Bronchial epithelial cell (primary cell): ENCODE data around the gene SLC22A9. TPM values are rescaled to one million over a fixed set of nuclear protein-coding genes. Genes with fewer than 3 reads are reported as not detected.

Source experiments
- DNase-seq: peaks from one replicate; pipeline ENCODE4 v3.0.0-alpha.2; 2010; ENCODE audit warnings: low read depth
- FAIRE-seq: peaks from 2 replicates; lab custom pipeline; 2011; peaks lifted over from hg19 to GRCh38; lab: Jason Lieb, UNC
- H3K27me3 ChIP-seq: 2 replicates; pipeline ENCODE4 v1.5.1; 2011; ENCODE audit warnings: low read length; ENCODE audit not compliant: control insufficient read depth, insufficient read depth
- H3K36me3 ChIP-seq: 2 replicates; pipeline ENCODE4 v1.5.1; 2011; ENCODE audit warnings: low read length; ENCODE audit not compliant: control insufficient read depth, insufficient read depth
- H3K4me3 ChIP-seq: 2 replicates; pipeline ENCODE4 v1.5.1; 2011; ENCODE audit warnings: mild to moderate bottlenecking, low read depth, low read length, control low read depth
- total RNA-seq: library from RNA; depleted of rRNA; stranded (reverse); fragments of >200 nt; gene quantifications from 2 replicates; pipeline ENCODE4 v1.2.1, GENCODE V29; 2014
- TF ChIP-seq, protein P1 (sequence below): IDR thresholded peaks from 2 replicates; pipeline ENCODE4 v1.5.1; 2011; ENCODE audit warnings: mild to moderate bottlenecking, moderate library complexity, low read length, control low read depth, inconsistent platforms; ENCODE audit not compliant: insufficient read depth, severe bottlenecking

Gene SLC22A9
- total RNA-seq, 1 donor from 2014 or later = not detected

DNA sequence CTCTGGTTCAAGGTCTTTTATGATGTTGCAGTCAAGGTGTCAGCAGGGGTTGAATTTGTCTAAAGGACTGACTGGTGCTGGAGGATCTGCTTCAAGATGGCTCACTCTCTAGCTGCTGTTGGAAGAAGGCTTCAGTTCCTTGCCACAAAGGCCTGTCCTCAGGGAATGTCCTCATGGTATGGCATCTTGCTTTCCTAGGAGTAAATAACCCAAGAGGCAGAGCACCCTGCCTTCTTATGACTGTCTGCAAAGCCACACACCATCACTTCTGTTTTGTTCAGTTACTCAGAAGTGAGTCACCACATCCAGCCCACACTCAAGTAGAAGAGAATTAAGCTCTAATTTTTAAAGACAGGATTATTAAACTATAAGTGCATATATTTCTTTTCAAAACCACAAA, 76.1 kb downstream of the SLC22A9 start:
- no peaks in the 10 kb centered on the region for H3K36me3 ChIP-seq
- DNase-seq = peak; percentile 63
- H3K4me3 ChIP-seq = no peak overlapping the region
- no peaks in the 10 kb centered on the region for H3K27me3 ChIP-seq
- peak; percentile 55 for FAIRE-seq
- TF ChIP-seq, protein P1, sequence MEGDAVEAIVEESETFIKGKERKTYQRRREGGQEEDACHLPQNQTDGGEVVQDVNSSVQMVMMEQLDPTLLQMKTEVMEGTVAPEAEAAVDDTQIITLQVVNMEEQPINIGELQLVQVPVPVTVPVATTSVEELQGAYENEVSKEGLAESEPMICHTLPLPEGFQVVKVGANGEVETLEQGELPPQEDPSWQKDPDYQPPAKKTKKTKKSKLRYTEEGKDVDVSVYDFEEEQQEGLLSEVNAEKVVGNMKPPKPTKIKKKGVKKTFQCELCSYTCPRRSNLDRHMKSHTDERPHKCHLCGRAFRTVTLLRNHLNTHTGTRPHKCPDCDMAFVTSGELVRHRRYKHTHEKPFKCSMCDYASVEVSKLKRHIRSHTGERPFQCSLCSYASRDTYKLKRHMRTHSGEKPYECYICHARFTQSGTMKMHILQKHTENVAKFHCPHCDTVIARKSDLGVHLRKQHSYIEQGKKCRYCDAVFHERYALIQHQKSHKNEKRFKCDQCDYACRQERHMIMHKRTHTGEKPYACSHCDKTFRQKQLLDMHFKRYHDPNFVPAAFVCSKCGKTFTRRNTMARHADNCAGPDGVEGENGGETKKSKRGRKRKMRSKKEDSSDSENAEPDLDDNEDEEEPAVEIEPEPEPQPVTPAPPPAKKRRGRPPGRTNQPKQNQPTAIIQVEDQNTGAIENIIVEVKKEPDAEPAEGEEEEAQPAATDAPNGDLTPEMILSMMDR = no peak

DNA sequence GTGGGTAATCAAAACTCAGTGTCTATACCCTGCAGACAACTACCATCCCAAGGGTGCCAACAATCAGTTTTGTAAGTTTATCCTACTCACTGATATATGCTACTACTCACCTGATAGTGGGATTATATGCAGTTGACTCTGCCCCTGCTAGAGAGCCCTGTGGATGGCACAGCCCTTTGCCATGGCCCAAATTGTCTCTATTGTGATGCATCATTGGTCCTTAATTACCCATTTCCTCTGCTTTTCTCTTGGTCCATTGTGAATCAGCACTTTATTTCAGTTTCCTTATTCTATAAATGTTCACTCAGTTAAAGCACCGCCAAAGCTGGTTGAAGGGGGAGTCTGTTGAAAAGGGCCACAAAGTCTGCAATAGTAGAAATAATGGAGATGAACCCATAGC, 79.1 kb downstream of the SLC22A9 start:
- Histone ChIP-seq H3K4me3 (no peak overlapping the region), H3K36me3 (no peaks in the 10 kb centered on the region), H3K27me3 (no peaks in the 10 kb centered on the region)
- FAIRE-seq (no peak), DNase-seq (no peak)
- TF ChIP-seq, protein P1 = no peak

DNA sequence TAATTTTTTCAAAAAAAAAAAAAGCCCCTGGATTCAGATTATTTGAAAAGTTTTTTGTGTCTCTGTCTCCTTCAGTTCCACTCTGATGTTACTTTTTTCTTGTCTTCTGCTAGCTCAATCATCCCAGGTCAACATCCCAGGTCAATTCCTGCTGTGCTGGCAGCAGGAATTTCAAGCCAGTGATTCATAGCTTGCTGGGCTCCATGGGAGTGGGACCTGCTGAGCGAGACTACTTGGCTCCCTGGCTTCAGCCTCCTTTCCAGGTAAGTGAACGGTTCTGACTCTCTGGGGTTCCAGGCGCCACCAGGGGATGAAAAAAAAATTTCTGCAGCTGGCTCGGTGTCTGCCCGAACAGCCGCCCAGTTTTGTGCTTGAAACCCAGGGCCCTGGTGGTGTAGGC, 90.0 kb downstream of the SLC22A9 start:
- peak; percentile 29 for DNase-seq
- H3K4me3 ChIP-seq = no peak overlapping the region

More for the DNA sequence above, 90.0 kb downstream of the SLC22A9 start:
- Histone ChIP-seq H3K27me3 (no peaks in the 10 kb centered on the region), H3K36me3 (no peaks in the 10 kb centered on the region)
- TF ChIP-seq, protein P1 = no peak
- no peak for FAIRE-seq

Other genes starting within 250 kb of the SLC22A9 start
- gene SLC22A24, start 225.6 kb upstream of the SLC22A9 start, total RNA-seq = not detected in 2 replicates
- not detected in 2 replicates for gene SLC22A25, start 126.2 kb upstream of the SLC22A9 start, total RNA-seq
- gene PLAAT5, start 121.4 kb downstream of the SLC22A9 start, total RNA-seq = not detected in 2 replicates
- gene LGALS12, start 136.3 kb downstream of the SLC22A9 start, total RNA-seq = not detected in 2 replicates
- gene PLAAT4, start 167.0 kb downstream of the SLC22A9 start, total RNA-seq = 0.79 and 2.8 TPM in 2 replicates
- 0.64 and 1.3 TPM in 2 replicates for gene PLAAT2, start 193.6 kb downstream of the SLC22A9 start, total RNA-seq
- 0.51 and 2.1 TPM in 2 replicates for gene PLAAT3, start 244.6 kb downstream of the SLC22A9 start, total RNA-seq